HCT116 (cell line): ENCODE results near the gene TMEM53.

Experiments used
- CEBPB ChIP-seq: IDR thresholded peaks from 2 replicates; pipeline ENCODE4 v1.6.1; 2012; ENCODE audit warnings: low read depth
- CTCF ChIP-seq, 3 experiments: fragments of 200-600 bp in 1 of 3; sonication (generic) in 1 of 3; IDR thresholded peaks in 2 of 3; conservative IDR thresholded peaks in 1 of 3; 2 replicates each; pipeline ENCODE4 v1.5.1; 2012 to 2017; ENCODE audit warnings: low read depth in 2 of 3, low read length in 2 of 3, antibody characterized with exemption in 1 of 3, borderline replicate concordance in 1 of 3, control low read depth in 1 of 3, mild to moderate bottlenecking in 1 of 3, mixed read lengths in 1 of 3, mixed run types in 1 of 3, moderate library complexity in 1 of 3; ENCODE audit not compliant: insufficient read depth in 1 of 3
- POLR2A ChIP-seq: IDR thresholded peaks from 2 replicates; pipeline ENCODE4 v1.7.0; 2011; ENCODE audit warnings: borderline replicate concordance; ENCODE audit not compliant: insufficient read depth, insufficient read length; ENCODE audit errors: extremely low read depth
- POLR2AphosphoS5 ChIP-seq: IDR thresholded peaks from 2 replicates; pipeline ENCODE4 v1.6.1; 2011; ENCODE audit warnings: mild to moderate bottlenecking, low read depth, low read length, moderate library complexity
- REST ChIP-seq: IDR thresholded peaks from 2 replicates; pipeline ENCODE4 v1.6.1; 2012; ENCODE audit warnings: low read depth
- TCF7L2 ChIP-seq: IDR thresholded peaks from 2 replicates; pipeline ENCODE4 v1.7.0; 2011; ENCODE audit warnings: borderline replicate concordance, inconsistent platforms; ENCODE audit not compliant: insufficient read depth, insufficient read length; ENCODE audit errors: extremely low read depth
- ZFX ChIP-seq: fragments of 450-650 bp; IDR thresholded peaks from 2 replicates; pipeline ENCODE4 v1.6.1; 2017
- ZNF274 ChIP-seq: fragments of 200-500 bp; sonication (Bioruptor generic); IDR thresholded peaks from 2 replicates; pipeline ENCODE4 v1.6.1; 2014; ENCODE audit warnings: mild to moderate bottlenecking, low read depth, low read length, inconsistent platforms

GRCh38 chr1:44679468-44679867 is 5.2 kb upstream of the TMEM53 start:
- TF ChIP-seq ZNF274: no peak
- no peak for TF ChIP-seq TCF7L2
- TF ChIP-seq POLR2A: no peak
- TF ChIP-seq CTCF (IDR thresholded peaks at IDR 0.05 in 2 of 3, conservative IDR thresholded peaks at IDR 0.05 in 1 of 3; ENCODE audit: borderline replicate concordance in 1 of 3, insufficient read depth in 1 of 3, low read depth in 2 of 3, low read length in 2 of 3): no peak
- no peak for TF ChIP-seq POLR2AphosphoS5
- no peak for TF ChIP-seq REST
- no peak for TF ChIP-seq ZFX
- no peak for TF ChIP-seq CEBPB
